Measurements from ENCODE around the gene RUNDC3A.
"Not testable (repeated sequence)": the region's sequence is repeated elsewhere in the genome, so short reads cannot be mapped to it uniquely, and the experiment has no call there.

The RUNDC3A gene

GRCh38 chr17:44346064-44346844 is 37.9 kb downstream of the RUNDC3A start:
- no peak for DNase-seq

GRCh38 chr17:44347206-44348055 is 39.0 kb downstream of the RUNDC3A start:
- DNase-seq = not testable (repeated sequence)

DNA sequence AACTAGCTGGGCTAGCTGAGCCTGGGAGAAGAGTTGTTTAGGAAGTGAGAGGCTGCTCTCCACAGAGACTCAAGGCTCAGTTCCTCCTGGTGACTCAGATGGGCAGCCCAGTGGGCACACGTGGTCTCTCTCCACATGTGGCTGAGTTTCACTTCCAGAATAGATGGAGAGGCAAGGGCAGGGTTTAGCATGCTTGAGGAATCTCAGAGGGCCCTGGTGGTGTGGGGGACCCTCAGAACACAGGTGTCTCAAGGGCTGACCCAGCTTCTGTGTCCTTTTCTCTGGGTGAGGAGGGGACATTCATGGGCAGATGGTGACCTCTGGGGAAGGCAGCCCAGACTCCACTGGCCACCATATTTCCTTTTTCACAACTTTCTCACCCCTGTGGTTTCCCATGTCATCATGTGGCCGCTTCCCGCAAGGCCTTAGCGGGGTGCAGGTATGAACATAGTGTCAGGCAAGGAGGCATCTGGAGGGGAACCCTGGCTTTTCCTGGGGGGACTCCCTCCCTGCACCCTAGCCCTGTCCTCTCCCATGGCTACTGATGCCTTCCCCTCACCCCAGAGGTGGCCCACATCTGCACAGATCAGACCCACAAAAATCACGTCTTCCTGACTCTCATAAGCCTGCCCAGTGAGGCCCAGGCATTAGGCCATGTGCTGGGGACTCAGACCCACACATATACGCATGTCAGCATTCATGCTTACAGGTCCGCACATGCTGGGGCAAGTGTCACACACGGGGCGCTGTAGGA is 40.0 kb downstream of the RUNDC3A start:
- no peak for DNase-seq

DNA sequence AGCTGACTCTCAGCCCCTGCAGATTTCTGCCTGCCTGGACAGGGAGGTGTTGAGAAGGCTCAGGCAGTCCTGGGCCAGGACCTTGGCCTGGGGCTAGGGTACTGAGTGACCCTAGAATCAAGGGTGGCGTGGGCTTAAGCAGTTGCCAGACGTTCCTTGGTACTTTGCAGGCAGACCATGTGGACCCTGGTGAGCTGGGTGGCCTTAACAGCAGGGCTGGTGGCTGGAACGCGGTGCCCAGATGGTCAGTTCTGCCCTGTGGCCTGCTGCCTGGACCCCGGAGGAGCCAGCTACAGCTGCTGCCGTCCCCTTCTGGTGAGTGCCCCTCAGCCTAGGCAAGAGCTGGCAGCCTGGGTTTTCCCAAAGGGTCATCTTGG is 40.6 kb downstream of the RUNDC3A start:
- no peak for DNase-seq

- DNase-seq = no peak
Measured at GRCh38 chr17:44349553-44350070, 41.2 kb downstream of the RUNDC3A start.

DNA sequence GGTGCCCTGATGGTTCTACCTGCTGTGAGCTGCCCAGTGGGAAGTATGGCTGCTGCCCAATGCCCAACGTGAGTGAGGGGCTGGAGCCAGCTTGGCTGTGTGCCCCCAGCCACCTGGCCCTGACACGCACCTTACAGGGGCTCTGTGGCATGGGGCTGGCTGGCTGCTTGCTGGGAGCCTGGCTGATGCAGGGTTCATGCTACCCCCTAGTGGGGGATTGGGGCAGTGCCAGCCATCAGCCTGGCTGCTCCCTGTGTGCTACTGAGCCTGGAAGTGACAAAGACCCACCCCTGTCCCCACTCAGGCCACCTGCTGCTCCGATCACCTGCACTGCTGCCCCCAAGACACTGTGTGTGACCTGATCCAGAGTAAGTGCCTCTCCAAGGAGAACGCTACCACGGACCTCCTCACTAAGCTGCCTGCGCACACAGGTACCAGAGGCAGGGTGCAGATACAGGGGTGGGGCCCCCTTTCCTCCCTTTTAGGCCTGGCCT is 42.4 kb downstream of the RUNDC3A start:
- DNase-seq = peak; percentile 28

- no peak for DNase-seq
Measured at GRCh38 chr17:44351464-44351863, 43.1 kb downstream of the RUNDC3A start.

DNA sequence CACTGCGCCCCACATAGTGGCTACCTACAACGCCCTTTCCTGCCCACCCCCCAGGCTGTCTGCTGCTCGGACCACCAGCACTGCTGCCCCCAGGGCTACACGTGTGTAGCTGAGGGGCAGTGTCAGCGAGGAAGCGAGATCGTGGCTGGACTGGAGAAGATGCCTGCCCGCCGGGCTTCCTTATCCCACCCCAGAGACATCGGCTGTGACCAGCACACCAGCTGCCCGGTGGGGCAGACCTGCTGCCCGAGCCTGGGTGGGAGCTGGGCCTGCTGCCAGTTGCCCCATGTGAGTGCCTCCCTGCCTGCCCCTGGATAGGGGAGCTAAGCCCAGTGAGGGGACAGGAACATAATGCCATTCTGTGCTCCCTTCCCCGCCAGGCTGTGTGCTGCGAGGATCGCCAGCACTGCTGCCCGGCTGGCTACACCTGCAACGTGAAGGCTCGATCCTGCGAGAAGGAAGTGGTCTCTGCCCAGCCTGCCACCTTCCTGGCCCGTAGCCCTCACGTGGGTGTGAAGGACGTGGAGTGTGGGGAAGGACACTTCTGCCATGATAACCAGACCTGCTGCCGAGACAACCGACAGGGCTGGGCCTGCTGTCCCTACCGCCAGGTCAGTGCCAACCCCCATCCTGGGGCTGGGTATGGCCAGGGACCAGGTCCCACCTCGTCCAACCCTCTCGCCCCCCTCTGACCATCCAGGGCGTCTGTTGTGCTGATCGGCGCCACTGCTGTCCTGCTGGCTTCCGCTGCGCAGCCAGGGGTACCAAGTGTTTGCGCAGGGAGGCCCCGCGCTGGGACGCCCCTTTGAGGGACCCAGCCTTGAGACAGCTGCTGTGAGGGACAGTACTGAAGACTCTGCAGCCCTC is 43.8 kb downstream of the RUNDC3A start:
- DNase-seq = no peak

GRCh38 chr17:44352828-44353671 is 44.6 kb downstream of the RUNDC3A start:
- no peak for DNase-seq

DNA sequence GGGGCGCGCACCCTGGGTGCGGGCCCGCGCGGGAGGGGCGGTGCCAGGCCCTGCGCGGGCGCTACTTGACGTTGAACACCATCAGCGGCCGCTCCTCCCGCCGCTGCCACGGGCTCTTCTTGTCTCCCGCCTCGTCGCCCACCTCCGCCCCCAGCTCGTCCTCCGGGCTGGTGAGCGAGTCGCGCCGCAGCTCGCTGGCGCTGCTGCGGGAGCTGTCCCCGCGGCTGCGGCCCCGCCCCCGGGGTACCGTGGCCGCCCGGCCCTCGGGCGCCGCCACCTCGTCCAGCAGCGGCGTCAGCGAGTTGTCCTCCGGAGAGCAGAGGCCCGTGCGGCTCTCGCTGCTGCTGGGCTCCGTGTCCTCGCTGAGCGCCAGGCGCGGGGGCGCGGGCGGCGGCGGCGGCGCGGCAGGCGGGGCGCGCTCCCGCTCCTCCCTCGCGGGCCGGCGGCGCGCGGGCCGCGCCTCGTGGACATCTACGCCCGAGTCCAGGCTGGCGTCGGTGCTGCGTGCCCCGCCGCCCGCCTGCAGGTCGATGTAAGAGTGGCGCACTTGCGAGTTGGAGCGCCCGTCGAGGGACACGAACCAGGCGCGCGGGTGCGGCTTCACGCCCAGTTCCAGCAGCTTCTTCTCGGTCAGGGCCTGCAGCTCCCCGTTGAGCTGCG is 45.4 kb downstream of the RUNDC3A start:
- no peak for DNase-seq

DNA sequence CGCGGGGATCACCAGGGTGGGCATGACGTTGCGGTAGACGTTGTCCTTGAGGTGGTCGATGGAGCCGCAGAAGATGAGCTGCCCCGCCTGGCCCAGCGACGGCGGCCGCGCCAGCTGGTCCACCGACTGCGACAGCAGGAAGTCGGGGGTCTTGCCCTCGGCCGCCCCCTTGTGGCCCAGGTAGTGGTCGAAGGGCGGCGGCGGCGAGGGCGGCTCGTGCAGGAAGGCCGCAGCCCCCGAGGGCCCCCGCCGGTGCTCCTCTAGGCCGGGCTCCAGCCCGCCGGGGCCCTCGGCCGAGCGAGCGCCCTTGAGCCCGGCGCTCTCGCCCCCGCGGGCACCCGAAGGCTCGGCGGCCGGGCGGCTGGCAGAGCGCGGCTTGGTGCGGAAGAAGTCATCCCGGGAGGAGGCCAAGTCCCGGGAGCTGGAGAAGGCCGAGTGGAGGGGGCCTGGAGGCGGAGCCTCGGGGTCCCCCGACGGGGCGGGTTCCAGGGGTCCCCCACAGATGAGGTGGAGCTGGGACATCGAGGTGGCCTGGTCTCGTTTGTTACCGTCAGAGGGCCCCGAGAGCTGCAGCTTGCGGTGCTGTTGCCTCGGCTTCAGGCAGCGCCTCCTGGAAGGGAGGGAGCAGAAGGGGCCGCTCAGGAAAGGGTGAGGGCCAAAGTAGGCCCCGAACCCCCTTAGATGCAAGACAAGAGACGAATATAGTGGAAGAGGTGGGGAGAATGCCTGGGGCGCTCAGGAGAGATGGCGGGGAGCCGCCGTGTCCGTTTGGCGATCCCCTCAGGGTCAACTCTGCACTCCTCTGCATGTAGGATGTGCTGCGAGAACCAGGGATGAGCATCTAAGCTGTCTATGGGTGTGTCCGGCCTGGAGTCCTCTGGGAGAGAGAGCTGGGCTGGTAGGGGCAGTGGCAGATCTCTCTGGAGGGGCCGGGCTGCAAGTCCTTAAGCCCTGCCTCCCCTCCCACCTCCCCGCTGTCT is 46.5 kb downstream of the RUNDC3A start:
- DNase-seq = no peak

DNA sequence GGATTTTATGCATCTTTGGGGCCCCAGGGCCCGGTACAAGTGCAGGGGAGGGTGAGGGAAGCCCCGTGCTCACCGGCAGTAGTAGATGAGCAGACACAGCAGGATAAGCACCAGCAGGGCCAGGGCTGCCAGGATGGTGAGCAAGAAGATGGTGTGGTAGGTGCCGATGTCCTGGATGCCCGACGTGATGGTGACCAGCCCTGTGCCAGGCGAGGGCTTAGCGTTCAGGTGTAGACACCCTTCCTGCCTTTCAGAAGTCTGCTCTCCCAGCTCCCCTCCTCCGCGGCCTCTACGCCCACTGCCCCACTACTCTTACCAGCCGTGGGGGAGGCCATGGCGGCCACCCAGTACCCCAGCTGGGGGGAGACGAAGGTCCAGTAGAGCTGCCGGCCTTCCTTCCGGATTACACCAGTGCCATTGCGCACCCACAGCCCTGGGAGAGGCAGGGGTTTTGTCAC is 47.3 kb downstream of the RUNDC3A start:
- no peak for DNase-seq

- DNase-seq = no peak
Measured at GRCh38 chr17:44356241-44356640, 47.8 kb downstream of the RUNDC3A start.

DNA sequence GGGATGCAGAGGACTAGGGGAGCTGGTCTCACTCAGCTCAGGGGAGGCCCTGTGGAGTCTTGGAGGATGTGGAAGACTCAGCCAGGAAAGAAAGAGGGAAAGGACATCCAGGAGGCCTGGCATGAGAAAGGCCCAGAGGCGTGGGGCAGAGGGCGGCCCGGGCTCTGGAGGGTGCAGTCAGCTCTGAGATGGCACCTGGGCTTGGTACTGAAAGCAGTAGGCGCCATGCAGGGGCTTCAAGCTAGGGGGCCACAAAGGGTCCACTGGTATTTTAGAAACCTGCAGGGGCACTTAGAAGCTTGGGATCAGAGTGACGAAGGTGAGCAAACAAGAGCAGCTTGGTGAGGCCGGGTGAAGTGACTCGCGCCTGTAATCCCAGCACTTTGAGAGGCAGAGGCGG is 49.7 kb downstream of the RUNDC3A start:
- DNase-seq = no peak

DNA sequence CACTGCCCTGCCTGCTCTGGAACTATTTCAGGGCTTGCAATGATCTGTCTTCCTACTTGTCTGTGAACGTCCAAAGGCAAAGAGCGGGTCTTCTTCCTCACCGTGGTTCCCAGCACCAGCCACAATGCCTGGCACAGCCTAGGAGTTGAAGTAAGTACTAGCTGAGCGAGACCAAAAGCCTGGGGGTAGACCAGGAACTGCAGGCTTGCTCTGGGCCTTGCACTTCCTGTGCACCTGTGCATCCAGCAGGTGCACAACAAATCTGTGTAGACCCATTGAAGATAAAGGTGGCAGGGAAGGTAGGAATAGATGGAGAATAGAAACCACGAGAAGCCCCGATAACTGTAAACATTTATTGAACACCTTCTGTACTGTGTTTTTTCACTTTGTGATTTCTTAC is 50.6 kb downstream of the RUNDC3A start:
- no peak for DNase-seq

DNA sequence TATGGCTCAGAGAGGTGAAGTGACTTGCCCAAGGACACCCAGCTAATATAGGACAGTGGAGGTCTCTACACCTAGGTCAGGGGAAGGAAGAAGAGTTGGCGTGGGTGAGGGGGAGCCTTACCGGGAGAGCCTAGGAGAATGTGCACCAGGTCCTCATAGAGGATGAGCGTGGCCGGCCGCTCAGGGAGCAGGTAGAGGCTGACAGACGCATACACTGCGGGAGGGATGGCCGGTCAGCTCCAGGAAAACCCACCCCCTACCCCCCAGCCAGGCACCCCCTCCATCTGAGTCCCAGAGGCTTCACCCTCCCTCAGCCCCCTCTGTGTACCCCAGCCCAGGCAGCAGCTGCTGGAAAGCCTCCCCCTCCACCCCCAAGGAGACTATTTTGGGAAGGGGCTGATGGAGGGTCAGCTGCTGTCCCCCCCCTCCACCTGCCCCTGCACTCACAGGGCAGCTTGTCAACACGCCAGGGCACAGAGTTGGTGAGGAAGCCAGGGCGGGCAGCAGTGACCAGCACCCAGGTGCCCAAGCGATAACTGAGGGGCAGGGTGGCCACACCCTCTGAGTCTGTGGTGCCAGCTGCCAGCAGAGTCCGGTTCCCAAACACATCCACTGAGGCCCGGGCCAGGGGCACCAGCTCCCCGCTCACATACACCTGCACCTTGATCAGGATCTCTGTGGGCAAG is 51.2 kb downstream of the RUNDC3A start:
- no peak for DNase-seq

GRCh38 chr17:44360144-44360533 is 51.7 kb downstream of the RUNDC3A start:
- DNase-seq = no peak

DNA sequence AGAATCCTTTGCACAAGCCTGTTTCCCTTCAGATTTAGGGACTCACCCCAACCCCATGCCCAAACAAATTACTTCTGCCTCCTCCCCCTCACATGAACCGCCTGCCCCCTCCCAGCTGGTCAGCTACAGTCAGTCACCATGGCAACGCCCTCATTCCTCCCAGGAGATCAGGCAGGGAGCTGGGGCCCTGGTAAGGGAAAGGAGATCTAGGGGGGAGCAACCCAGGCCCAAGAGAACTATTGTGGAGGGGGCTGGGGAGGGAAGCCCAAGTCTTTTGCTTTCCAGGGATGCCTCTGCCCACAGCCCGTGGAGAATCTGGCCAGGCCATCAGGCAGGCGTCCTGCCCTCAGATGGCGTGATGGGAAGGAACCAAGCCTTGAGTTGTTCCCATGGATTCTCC is 52.4 kb downstream of the RUNDC3A start:
- no peak for DNase-seq

Measured in NCI-H1048 (cell line).